CD8-positive, alpha-beta memory T cell (primary cell): ENCODE measurements around the gene ADCK1. TPM values are rescaled to one million over a fixed set of nuclear protein-coding genes. Genes with fewer than 3 reads are reported as not detected.
"Not testable (repeated sequence)": the region's sequence is repeated elsewhere in the genome, so short reads cannot be mapped to it uniquely, and the experiment has no call there.

ENCODE experiments used
- CTCF ChIA-PET: fragments of 350-600 bp; sonication (Branson Sonifier 250); formaldehyde crosslinking; loops from one replicate; lab custom pipeline; 2021; ENCODE audit warnings: antibody characterized with exemption; lab: Charles Lee
- POLR2A ChIA-PET: fragments of 350-600 bp; sonication (Branson Sonifier 250); formaldehyde crosslinking; loops from one replicate; lab custom pipeline; 2021; ENCODE audit warnings: antibody characterized with exemption; lab: Charles Lee
- DNase-seq, 5 donors: peaks; one replicate each; pipeline versions ENCODE4 v3.0.0 to v3.0.0-alpha.2; 2020 to 2022; ENCODE audit warnings: mixed read lengths in 1 of 5
- H3K27ac ChIP-seq: one replicate; pipeline ENCODE4 v1.7.0; 2013; ENCODE audit warnings: low read depth, mild to moderate bottlenecking, low read length, moderate library complexity
- H3K27me3 ChIP-seq: 2 replicates; pipeline ENCODE4 v1.7.0; 2013; ENCODE audit warnings: low read length, mild to moderate bottlenecking; ENCODE audit not compliant: insufficient read depth, poor library complexity, severe bottlenecking
- H3K36me3 ChIP-seq: 2 replicates; pipeline ENCODE4 v1.7.0; 2013; ENCODE audit warnings: mild to moderate bottlenecking, low read length, moderate library complexity; ENCODE audit not compliant: insufficient read depth
- H3K4me1 ChIP-seq: 2 replicates; pipeline ENCODE4 v1.7.0; 2013; ENCODE audit warnings: mild to moderate bottlenecking, low read length, moderate library complexity; ENCODE audit not compliant: insufficient read depth
- H3K4me3 ChIP-seq: 2 replicates; pipeline ENCODE4 v1.7.0; 2013; ENCODE audit warnings: mild to moderate bottlenecking, low read length
- H3K9me3 ChIP-seq: 2 replicates; pipeline ENCODE4 v1.7.0; 2013; ENCODE audit warnings: mild to moderate bottlenecking, low read length
- H3K27ac Mint-ChIP-seq, 8 donors: one replicate each; pipeline ENCODE4 v1.8.0; 2020 to 2021; ENCODE audit warnings: mixed read lengths in 8 of 8, mild to moderate bottlenecking in 6 of 8, inconsistent platforms in 3 of 8, moderate library complexity in 3 of 8
- H3K27me3 Mint-ChIP-seq, 2 donors: one replicate each; pipeline ENCODE4 v1.8.0; 2020 to 2021; ENCODE audit warnings: mixed read lengths in 2 of 2, mild to moderate bottlenecking in 1 of 2, moderate library complexity in 1 of 2
- H3K36me3 Mint-ChIP-seq, 3 donors: one replicate each; pipeline ENCODE4 v1.8.0; 2020 to 2021; ENCODE audit warnings: mixed read lengths in 3 of 3, inconsistent platforms in 1 of 3, mild to moderate bottlenecking in 1 of 3
- H3K4me1 Mint-ChIP-seq, 3 donors: one replicate each; pipeline ENCODE4 v1.8.0; 2020 to 2021; ENCODE audit warnings: mixed read lengths in 3 of 3, inconsistent platforms in 1 of 3, mild to moderate bottlenecking in 1 of 3
- H3K4me3 Mint-ChIP-seq, 7 donors: one replicate each; pipeline ENCODE4 v1.8.0; 2020 to 2021; ENCODE audit warnings: mixed read lengths in 7 of 7, mild to moderate bottlenecking in 6 of 7, moderate library complexity in 4 of 7, inconsistent platforms in 2 of 7
- H3K9me3 Mint-ChIP-seq, 5 donors: one replicate each; pipeline ENCODE4 v1.8.0; 2020 to 2022; ENCODE audit warnings: mixed read lengths in 5 of 5, mild to moderate bottlenecking in 3 of 5, moderate library complexity in 2 of 5, inconsistent platforms in 1 of 5
- polyA plus RNA-seq: library from polyadenylated mRNA; unstranded; fragments of 300-500 nt; fragmentation: Illumina TruSeq; gene quantifications from one replicate; pipeline ENCODE4 v1.2.3, GENCODE V29; 2021
- total RNA-seq, 2 experiments: library from RNA; stranded (reverse); gene quantifications; one replicate each; pipeline ENCODE4 v1.2.3, GENCODE V29; 2021

Gene ADCK1
- total and polyA plus RNA-seq, 3 experiments from 2014 or later: 4.2 to 7.5 (median 5.9) TPM

DNA sequence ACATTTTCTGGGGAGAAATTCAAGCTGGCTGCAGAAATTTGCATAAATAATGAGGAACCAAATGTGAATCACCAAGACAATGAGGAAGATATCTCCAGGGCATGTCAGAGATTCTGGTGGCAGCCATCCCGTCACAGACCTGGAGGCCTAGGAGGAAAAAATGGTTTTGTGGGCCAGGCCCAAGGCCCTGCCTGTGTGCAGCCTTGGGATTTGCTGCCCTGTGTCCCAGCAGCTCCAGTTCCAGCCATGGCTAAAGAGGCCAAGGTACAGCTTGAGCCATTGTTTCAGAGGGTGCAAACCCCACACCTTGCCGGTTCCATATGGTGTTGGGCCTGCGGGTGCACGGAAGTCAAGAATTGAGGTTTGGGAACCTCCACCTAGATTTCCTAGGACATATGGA, 147.5 kb downstream of the ADCK1 start:
- CTCF ChIA-PET: no interaction called here
- H3K36me3 Mint-ChIP-seq: peaks cover 0 to 3% (median 2%) of the 10 kb centered on the region in 3 donors
- H3K27me3 Mint-ChIP-seq: peaks cover 2 to 8% of the 10 kb centered on the region in 2 donors
- H3K4me1 Mint-ChIP-seq: no peaks in the 10 kb centered on the region
- no peak overlapping the region for H3K4me3 ChIP-seq
- no peak for DNase-seq
- H3K9me3 Mint-ChIP-seq: peaks cover 0 to 6% (median 0%) of the 10 kb centered on the region in 5 donors
- H3K27me3 ChIP-seq: no peaks in the 10 kb centered on the region
- H3K27ac Mint-ChIP-seq: no peak overlapping the region
- no peak overlapping the region for H3K4me3 Mint-ChIP-seq
- H3K9me3 ChIP-seq: no peaks in the 10 kb centered on the region
- H3K4me1 ChIP-seq: no peaks in the 10 kb centered on the region
- no peaks in the 10 kb centered on the region for H3K36me3 ChIP-seq
- no peak overlapping the region for H3K27ac ChIP-seq
- POLR2A ChIA-PET: no interaction called here

DNA sequence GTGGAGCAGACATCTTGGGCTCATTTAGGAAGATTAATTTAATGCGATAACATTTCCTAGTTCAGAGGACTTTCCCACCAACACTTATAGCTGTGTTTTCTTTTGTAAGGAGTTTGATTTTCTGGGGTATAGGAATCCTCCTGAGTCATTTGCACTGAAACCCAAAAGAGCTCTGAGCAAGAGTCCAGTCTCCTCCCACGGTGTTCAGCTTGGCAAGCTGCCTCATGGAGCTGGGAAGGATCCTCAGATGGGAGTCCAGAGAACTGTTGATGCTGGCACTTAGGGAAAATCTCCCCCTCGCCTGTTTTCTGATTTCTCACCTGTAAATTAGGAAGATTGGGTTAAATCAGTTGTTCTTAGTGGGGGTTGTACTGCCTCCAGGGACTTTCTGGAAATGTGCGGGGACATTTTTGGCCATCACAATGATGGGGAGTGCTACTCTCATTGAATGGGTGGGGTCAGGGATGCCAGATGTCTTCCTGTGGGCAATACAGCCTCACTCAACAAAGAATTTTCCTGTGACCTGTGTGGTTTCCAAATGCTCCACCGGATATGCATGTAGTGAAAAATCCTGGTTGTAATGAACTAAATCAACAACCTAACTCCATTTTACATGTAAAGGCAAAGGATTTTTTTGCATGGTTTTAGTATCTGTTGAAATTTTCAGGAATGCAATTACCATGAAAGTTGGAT, 150.6 kb downstream of the ADCK1 start:
- no peak overlapping the region for H3K27ac ChIP-seq
- no peaks in the 10 kb centered on the region for H3K36me3 ChIP-seq
- DNase-seq: no peak
- POLR2A ChIA-PET: no interaction called here
- H3K27me3 Mint-ChIP-seq: peaks cover 2 to 8% of the 10 kb centered on the region in 2 donors
- H3K4me3 ChIP-seq: no peak overlapping the region
- H3K4me3 Mint-ChIP-seq: no peak overlapping the region
- H3K4me1 ChIP-seq: no peaks in the 10 kb centered on the region
- CTCF ChIA-PET: no interaction called here
- no peaks in the 10 kb centered on the region for H3K27me3 ChIP-seq
- H3K9me3 Mint-ChIP-seq: peaks cover 0 to 7% (median 2%) of the 10 kb centered on the region in 5 donors
- peaks cover 0 to 5% (median 3%) of the 10 kb centered on the region in 3 donors for H3K36me3 Mint-ChIP-seq
- no peaks in the 10 kb centered on the region for H3K4me1 Mint-ChIP-seq
- H3K9me3 ChIP-seq: no peaks in the 10 kb centered on the region
- no peak overlapping the region for H3K27ac Mint-ChIP-seq

DNA sequence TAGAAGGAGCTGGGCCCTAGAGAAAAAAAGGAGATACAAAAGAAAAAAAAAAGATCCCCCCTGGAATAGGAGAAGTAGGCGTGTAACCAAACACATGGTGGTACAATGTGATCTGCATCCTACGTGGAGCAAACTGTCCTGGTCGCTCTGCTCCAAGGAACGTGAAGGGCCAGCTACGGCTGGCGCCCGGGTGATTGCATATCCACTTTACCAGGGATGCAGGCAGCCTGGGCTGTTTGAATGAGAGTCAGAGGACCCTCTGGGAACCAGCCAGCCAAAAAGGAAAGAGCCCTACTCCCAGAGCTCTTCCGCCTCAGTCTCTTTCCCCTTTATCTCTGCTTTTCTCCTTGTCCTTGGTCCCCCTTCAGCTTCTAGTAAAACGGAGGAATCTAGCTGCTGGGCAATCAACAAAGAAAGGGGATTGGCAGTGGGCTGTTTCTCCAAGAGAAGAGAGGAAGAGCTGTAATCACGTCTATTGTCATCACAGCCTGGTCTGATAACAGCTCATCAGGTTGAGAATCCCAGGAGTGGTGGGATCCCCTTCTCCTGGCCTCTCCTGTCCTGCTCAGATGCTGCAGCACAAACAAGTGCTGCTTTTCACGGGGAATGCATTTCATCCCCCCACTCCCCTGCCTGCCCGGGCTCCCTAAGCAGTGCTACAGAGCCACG, 156.0 kb downstream of the ADCK1 start:
- Histone ChIP-seq H3K36me3 (no peaks in the 10 kb centered on the region), H3K4me1 (no peaks in the 10 kb centered on the region), H3K27me3 (no peaks in the 10 kb centered on the region), H3K27ac (no peak overlapping the region), H3K9me3 (no peaks in the 10 kb centered on the region), H3K4me3 (no peak overlapping the region)
- Mint-ChIP-seq H3K4me1 (no peaks in the 10 kb centered on the region), H3K4me3 (no peak overlapping the region), H3K36me3 (peaks cover 0 to 5% (median 0%) of the 10 kb centered on the region in 3 donors), H3K27ac (no peak overlapping the region), H3K9me3 (peaks cover 0 to 3% (median 2%) of the 10 kb centered on the region in 5 donors), H3K27me3 (peaks cover 1 to 13% of the 10 kb centered on the region in 2 donors)
- POLR2A ChIA-PET: no interaction called here
- no peak for DNase-seq
- CTCF ChIA-PET: no interaction called here

DNA sequence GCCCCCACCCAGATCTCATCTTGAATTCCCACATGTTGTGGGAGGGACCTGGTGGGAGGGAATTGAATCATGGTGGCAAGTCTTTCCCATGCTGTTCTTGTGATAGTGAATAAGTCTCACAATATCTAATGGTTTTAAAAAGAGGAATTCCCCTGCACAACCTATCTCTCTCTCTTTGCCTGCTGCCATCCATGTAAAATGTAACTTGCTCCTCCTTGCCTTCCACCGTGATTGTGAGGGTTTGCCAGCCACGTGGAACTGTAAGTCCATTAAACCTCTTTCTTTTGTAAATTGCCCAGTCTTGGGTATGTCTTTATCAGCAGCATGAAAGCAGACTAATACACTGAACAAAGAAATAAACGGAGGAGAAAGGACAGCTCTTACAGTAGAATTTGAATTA, 159.8 kb downstream of the ADCK1 start:
- H3K4me1 ChIP-seq, CTCF ChIA-PET, H3K27me3 ChIP-seq, H3K4me3 ChIP-seq, H3K27ac Mint-ChIP-seq, DNase-seq, H3K9me3 ChIP-seq, H3K9me3 Mint-ChIP-seq, H3K36me3 Mint-ChIP-seq, H3K4me1 Mint-ChIP-seq, H3K27ac ChIP-seq, H3K36me3 ChIP-seq, POLR2A ChIA-PET, H3K4me3 Mint-ChIP-seq: not testable (repeated sequence)
- peaks cover 1 to 22% of the 10 kb centered on the region in 2 donors for H3K27me3 Mint-ChIP-seq

DNA sequence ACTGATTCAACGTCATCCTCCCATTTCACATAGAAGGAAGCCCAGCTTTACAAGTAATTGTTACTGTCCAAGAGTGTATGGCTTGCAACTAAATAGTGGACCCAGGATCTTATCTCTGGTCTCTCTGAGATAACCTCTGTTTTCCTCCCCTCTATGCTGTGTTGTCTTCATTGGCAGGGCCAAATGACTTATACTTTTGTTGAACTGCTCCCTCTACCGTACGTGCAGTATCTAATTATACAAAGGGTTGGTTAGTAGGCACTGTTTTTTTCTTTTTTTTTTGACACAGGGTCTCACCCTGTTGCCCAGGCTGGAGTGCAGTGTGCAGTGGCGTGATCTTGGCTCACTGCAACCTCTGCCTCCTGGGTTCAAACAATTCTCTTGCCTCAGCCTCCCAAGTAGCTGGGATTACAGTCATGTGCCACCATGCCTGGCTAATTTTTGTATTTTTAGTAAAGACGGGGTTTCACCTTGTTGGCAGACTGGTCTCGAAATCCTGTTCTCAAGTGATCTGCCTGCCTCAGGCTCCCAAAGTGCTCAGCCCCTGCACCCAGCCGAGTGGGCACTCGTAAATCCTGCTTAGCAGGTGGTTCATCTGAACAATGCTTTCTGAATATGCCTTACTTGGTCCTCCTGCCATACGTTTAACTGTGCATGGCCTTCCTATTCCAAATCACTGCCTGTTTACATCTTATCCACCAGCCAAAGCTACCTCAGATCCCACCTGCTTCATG, 162.1 kb downstream of the ADCK1 start:
- CTCF ChIA-PET: no interaction called here
- no peaks in the 10 kb centered on the region for H3K4me1 ChIP-seq

DNA sequence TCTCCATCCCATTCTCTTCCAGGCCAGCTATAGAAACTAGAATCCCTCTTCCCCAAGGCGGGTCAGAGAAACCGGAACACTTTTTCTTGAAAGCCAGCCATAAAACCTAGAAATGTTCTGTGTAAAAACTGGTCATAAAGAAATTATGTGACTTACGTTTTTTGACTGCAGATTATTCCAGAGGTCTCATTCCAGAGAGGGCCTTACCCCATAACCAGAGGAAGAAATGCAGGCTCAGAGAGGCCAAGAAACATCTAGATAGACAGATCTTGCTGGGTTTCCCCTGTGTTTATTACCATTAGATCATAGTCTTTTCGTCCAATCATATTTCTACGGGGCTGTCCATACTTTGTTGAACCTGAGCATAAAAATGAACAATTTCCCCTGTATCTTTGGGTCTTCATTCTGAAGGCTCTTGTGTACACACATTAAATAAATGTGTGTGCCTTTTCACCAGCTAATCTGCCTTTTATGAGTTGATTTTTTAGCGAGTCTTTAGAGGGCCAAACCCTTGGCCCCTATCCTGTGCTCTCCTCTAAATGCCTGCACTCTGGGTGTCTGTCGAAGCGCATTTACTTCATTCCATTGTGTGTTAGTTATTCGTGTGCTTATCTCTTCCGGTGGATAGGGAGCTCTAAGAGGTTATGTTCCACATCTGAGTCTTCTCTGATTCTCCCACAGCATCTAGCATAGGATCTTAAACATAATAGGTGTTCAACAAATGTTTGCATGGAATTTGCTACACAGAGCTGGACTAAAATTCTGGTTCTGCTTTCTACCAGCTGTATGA, 163.0 kb downstream of the ADCK1 start:
- H3K27ac ChIP-seq: no peak overlapping the region
- no peak overlapping the region for H3K4me3 ChIP-seq
- no peaks in the 10 kb centered on the region for H3K4me1 ChIP-seq
- ChIA-PET CTCF (no interaction called here), POLR2A (no interaction called here)
- H3K36me3 Mint-ChIP-seq: no peaks in the 10 kb centered on the region
- peaks cover 8 to 35% of the 10 kb centered on the region in 2 donors for H3K27me3 Mint-ChIP-seq
- H3K4me3 Mint-ChIP-seq: no peak overlapping the region
- H3K36me3 ChIP-seq: no peaks in the 10 kb centered on the region
- H3K4me1 Mint-ChIP-seq: peaks cover 0 to 3% (median 0%) of the 10 kb centered on the region in 3 donors
- no peaks in the 10 kb centered on the region for H3K9me3 ChIP-seq
- no peak for DNase-seq
- peaks cover 0 to 3% (median 0%) of the 10 kb centered on the region in 5 donors for H3K9me3 Mint-ChIP-seq
- peaks cover 8% of the 10 kb centered on the region for H3K27me3 ChIP-seq
- no peak overlapping the region for H3K27ac Mint-ChIP-seq

More for the DNA sequence above, 162.1 kb downstream of the ADCK1 start:
- Mint-ChIP-seq H3K4me1 (peaks cover 0 to 3% (median 0%) of the 10 kb centered on the region in 3 donors), H3K27me3 (peaks cover 9 to 29% of the 10 kb centered on the region in 2 donors), H3K9me3 (peaks cover 0 to 3% (median 0%) of the 10 kb centered on the region in 5 donors), H3K27ac (no peak overlapping the region), H3K4me3 (no peak overlapping the region), H3K36me3 (no peaks in the 10 kb centered on the region)
- no peaks in the 10 kb centered on the region for H3K36me3 ChIP-seq
- no peaks in the 10 kb centered on the region for H3K9me3 ChIP-seq
- no peak for DNase-seq
- no peak overlapping the region for H3K27ac ChIP-seq
- H3K4me3 ChIP-seq: no peak overlapping the region
- POLR2A ChIA-PET: no interaction called here
- no peaks in the 10 kb centered on the region for H3K27me3 ChIP-seq

DNA sequence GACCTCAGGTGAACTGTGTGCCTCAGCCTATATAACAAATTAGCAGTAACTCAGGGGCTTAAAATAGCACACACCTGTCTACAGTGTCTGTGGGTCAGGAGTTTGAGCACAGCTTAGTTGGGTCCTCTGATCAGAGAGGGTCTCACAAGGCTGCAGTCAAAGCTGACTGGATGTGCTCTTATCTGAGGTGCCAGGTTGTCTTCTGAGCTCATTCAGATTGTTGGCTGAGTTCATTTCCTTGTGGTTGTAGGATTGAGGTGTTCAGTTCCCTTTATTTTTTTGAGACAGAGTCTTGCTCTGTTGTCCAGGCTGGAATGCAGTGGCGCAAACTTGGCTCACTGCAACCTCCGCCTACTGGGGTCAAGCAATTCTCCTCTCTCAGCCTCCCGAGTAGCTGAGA, 164.7 kb downstream of the ADCK1 start:
- peaks cover 10% of the 10 kb centered on the region for H3K27me3 ChIP-seq
- H3K9me3 ChIP-seq: no peaks in the 10 kb centered on the region
- H3K9me3 Mint-ChIP-seq: no peaks in the 10 kb centered on the region
- H3K4me3 ChIP-seq: no peak overlapping the region
- ChIA-PET POLR2A (no interaction called here), CTCF (no interaction called here)
- no peaks in the 10 kb centered on the region for H3K4me1 ChIP-seq
- DNase-seq: no peak
- no peaks in the 10 kb centered on the region for H3K36me3 Mint-ChIP-seq
- no peaks in the 10 kb centered on the region for H3K36me3 ChIP-seq
- H3K4me1 Mint-ChIP-seq: peaks cover 0 to 3% (median 0%) of the 10 kb centered on the region in 3 donors
- no peak overlapping the region for H3K27ac ChIP-seq
- no peak overlapping the region for H3K27ac Mint-ChIP-seq
- H3K27me3 Mint-ChIP-seq: peaks cover 8 to 46% of the 10 kb centered on the region in 2 donors
- H3K4me3 Mint-ChIP-seq: no peak overlapping the region
